A549 (cell line): ENCODE measurements around the gene ATXN10.
"Not testable (repeated sequence)": the region's sequence is repeated elsewhere in the genome, so short reads cannot be mapped to it uniquely, and the experiment has no call there.

ENCODE experiments used
- POLR2A ChIP-seq: IDR thresholded peaks from 2 replicates; pipeline ENCODE4 v1.6.1; 2012; ENCODE audit warnings: mild to moderate bottlenecking, low read length
- TF ChIP-seq, protein P1 (sequence below): fragments of >200 bp; sonication (Bioruptor Twin); formaldehyde crosslinking; IDR thresholded peaks from 3 replicates; pipeline ENCODE4 v1.5.1; 2016
- TF ChIP-seq, protein P2 (sequence below): IDR thresholded peaks from 2 replicates; pipeline ENCODE4 v1.6.1; 2012

DNA sequence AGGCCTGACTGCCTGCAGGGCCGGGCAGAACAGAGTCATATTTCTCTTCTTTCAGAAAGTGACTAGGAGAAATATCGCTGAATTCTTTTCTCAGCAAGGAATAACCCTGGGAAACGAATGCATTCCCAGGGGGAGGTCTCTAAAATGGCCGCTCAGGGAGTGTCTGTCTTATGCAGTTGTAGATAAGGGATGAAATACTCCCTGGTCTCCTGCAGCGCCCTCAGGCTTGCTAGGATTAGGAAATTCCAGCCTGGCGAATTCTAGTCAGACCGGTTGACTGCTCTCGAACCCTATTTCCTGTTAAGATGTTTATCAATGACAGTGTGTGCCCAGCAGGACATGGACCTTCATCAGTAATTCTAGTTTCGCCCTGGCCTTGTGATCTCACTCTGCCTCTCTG lies 124.4 kb downstream of the ATXN10 start:
- TF ChIP-seq, protein P1, sequence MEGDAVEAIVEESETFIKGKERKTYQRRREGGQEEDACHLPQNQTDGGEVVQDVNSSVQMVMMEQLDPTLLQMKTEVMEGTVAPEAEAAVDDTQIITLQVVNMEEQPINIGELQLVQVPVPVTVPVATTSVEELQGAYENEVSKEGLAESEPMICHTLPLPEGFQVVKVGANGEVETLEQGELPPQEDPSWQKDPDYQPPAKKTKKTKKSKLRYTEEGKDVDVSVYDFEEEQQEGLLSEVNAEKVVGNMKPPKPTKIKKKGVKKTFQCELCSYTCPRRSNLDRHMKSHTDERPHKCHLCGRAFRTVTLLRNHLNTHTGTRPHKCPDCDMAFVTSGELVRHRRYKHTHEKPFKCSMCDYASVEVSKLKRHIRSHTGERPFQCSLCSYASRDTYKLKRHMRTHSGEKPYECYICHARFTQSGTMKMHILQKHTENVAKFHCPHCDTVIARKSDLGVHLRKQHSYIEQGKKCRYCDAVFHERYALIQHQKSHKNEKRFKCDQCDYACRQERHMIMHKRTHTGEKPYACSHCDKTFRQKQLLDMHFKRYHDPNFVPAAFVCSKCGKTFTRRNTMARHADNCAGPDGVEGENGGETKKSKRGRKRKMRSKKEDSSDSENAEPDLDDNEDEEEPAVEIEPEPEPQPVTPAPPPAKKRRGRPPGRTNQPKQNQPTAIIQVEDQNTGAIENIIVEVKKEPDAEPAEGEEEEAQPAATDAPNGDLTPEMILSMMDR = not testable (repeated sequence)
- not testable (repeated sequence) for TF ChIP-seq POLR2A
- TF ChIP-seq, protein P2, sequence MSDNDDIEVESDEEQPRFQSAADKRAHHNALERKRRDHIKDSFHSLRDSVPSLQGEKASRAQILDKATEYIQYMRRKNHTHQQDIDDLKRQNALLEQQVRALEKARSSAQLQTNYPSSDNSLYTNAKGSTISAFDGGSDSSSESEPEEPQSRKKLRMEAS = not testable (repeated sequence)
